A549 (cell line): Measurements from ENCODE around the gene ANGPTL3.

Experiments used
- PHF8 ChIP-seq: fragments of 200-600 bp; sonication (generic); IDR thresholded peaks from 2 replicates; pipeline ENCODE4 v1.6.1; 2016; ENCODE audit warnings: low read depth, mild to moderate bottlenecking, antibody characterized with exemption, moderate library complexity, borderline replicate concordance
- POLR2AphosphoS2 ChIP-seq: conservative IDR thresholded peaks from 2 replicates; pipeline ENCODE4 v1.6.1; 2012; ENCODE audit warnings: low read length, improper control_type of control experiment, inconsistent platforms
- RAD21 ChIP-seq, 2 experiments: fragments of >200 bp in 1 of 2; sonication (Bioruptor Twin) in 1 of 2; formaldehyde crosslinking in 1 of 2; IDR thresholded peaks in 1 of 2; conservative IDR thresholded peaks in 1 of 2; 2 replicates in 1 of 2; 3 replicates in 1 of 2; pipeline ENCODE4 v1.6.1; 2012 to 2018; ENCODE audit warnings: inconsistent platforms in 1 of 2
- TF ChIP-seq, protein P1 (sequence below): fragments of >200 bp; sonication (Bioruptor Twin); formaldehyde crosslinking; IDR thresholded peaks from 3 replicates; pipeline ENCODE4 v1.5.1; 2016

DNA sequence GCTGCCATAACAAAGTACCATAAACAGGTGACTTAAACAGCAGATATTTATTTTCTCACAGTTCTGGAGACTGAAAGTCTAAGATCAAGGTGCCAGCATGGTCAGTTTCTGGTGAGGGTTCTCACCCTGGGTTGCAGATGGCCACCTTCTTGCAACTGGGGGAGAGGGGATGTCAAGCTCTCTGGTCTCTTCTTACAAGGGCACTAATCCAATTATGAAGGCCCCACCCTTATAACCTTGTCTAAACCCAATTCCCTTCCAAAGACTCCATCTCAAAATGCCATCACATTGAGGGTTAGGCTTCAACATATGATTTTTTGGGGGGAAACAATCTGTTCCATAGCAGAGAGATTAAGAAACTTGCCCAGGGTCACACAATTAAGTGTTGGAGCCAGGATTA lies 24.8 kb upstream of the ANGPTL3 start:
- TF ChIP-seq PHF8 = no peak
- TF ChIP-seq POLR2AphosphoS2 = no peak
- TF ChIP-seq, protein P1, sequence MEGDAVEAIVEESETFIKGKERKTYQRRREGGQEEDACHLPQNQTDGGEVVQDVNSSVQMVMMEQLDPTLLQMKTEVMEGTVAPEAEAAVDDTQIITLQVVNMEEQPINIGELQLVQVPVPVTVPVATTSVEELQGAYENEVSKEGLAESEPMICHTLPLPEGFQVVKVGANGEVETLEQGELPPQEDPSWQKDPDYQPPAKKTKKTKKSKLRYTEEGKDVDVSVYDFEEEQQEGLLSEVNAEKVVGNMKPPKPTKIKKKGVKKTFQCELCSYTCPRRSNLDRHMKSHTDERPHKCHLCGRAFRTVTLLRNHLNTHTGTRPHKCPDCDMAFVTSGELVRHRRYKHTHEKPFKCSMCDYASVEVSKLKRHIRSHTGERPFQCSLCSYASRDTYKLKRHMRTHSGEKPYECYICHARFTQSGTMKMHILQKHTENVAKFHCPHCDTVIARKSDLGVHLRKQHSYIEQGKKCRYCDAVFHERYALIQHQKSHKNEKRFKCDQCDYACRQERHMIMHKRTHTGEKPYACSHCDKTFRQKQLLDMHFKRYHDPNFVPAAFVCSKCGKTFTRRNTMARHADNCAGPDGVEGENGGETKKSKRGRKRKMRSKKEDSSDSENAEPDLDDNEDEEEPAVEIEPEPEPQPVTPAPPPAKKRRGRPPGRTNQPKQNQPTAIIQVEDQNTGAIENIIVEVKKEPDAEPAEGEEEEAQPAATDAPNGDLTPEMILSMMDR = no peak
- TF ChIP-seq RAD21 (conservative IDR thresholded peaks at IDR 0.05 in 1 of 2, IDR thresholded peaks at IDR 0.05 in 1 of 2) = no peak
